ENCODE measurements around the gene HDAC1. TPM values are rescaled to one million over a fixed set of nuclear protein-coding genes. Genes with fewer than 3 reads are reported as not detected.

HDAC1 gene
- polyA plus RNA-seq, 1 of the 3 experiments (the other 2 are of a cell fraction): 172 TPM

GRCh38 chr1:32336963-32337675 lies 45.2 kb downstream of the HDAC1 start:
- no peak overlapping the region for H3K9ac ChIP-seq
- no peaks in the 10 kb centered on the region for H3K9me2 ChIP-seq
- H2AFZ ChIP-seq (ENCODE audit: low read depth): no peak overlapping the region
- H3K4me2 ChIP-seq: no peak overlapping the region; the same call in 1 of the 2 replicates
- CTCF ChIA-PET: interaction anchor here (1.1 to 3.7 kb wide), 6 partner anchors 8 to 121 kb away, joined by 3 to 24 read pairs (median 4); partner anchors contain the start of gene BSDC1
- peaks cover 11% of the 10 kb centered on the region for H3F3A ChIP-seq (replicated peaks; ENCODE audit: insufficient read depth)
- POLR2A ChIA-PET: interaction anchor here (1.3 to 2.1 kb wide), 4 partner anchors 9 to 25 kb away, joined by 4 to 24 read pairs (median 6); no protein-coding TSS in a partner anchor
- H3K79me2 ChIP-seq (ENCODE audit: insufficient read depth): peaks cover 36% of the 10 kb centered on the region
- peaks cover 27% of the 10 kb centered on the region for H4K20me1 ChIP-seq (ENCODE audit: insufficient read depth)
- TF ChIP-seq CHD2 (IDR thresholded peaks at IDR 0.05; ENCODE audit: low read length, partially characterized antibody) (no peak), EP300 (IDR thresholded peaks at IDR 0.05; ENCODE audit: borderline replicate concordance in 1 of 2, low read depth in 1 of 2, low read length in 1 of 2) (no peak), MEF2A (IDR thresholded peaks at IDR 0.05; ENCODE audit: borderline replicate concordance, low read depth) (no peak), RXRA (IDR thresholded peaks at IDR 0.05; ENCODE audit: borderline replicate concordance, low read depth) (no peak), FOSL2 (IDR thresholded peaks at IDR 0.05; ENCODE audit: borderline replicate concordance, low read depth) (no peak), EZH2phosphoT487 (IDR thresholded peaks at IDR 0.05; ENCODE audit: borderline replicate concordance, low read depth) (no peak), FOXJ3 (CRISPR knock-in tag; IDR thresholded peaks at IDR 0.05) (no peak), CTCF (IDR thresholded peaks at IDR 0.05) (no peak), MAX (IDR thresholded peaks at IDR 0.05; ENCODE audit: low read depth) (no peak), PBX3 (IDR thresholded peaks at IDR 0.05) (no peak), TEAD4 (IDR thresholded peaks at IDR 0.05; ENCODE audit: borderline replicate concordance, insufficient read depth) (no peak), JUND (IDR thresholded peaks at IDR 0.05) (no peak), NFIC (IDR thresholded peaks at IDR 0.05; ENCODE audit: borderline replicate concordance) (no peak), ZBTB33 (IDR thresholded peaks at IDR 0.05; ENCODE audit: borderline replicate concordance, low read depth) (no peak), TAF1 (IDR thresholded peaks at IDR 0.05; ENCODE audit: borderline replicate concordance, low read depth, low read length) (no peak), REST (IDR thresholded peaks at IDR 0.05; ENCODE audit: low read depth, low read length) (no peak), NRF1 (IDR thresholded peaks at IDR 0.05; ENCODE audit: low read depth, low read length) (no peak), MXI1 (IDR thresholded peaks at IDR 0.05; ENCODE audit: low read depth, low read length) (no peak), FOXM1 (IDR thresholded peaks at IDR 0.05; ENCODE audit: low read depth) (no peak)
- no peak overlapping the region for H3K27ac ChIP-seq (ENCODE audit: low read depth in 2 of 2, low read length in 1 of 2)
- H3K36me3 ChIP-seq (replicated peaks in 1 of 2; ENCODE audit: control insufficient read depth in 1 of 2, insufficient read depth in 2 of 2, low read length in 1 of 2): peaks cover 14 to 22% of the 10 kb centered on the region in 2 experiments
- DNase-seq: no peak
- peaks cover 8 to 31% of the 10 kb centered on the region in 2 experiments; a peak in 3 of 4 replicates for H3K4me1 ChIP-seq (ENCODE audit: control insufficient read depth in 1 of 2, insufficient read depth in 2 of 2, low read depth in 1 of 2, low read length in 1 of 2)
- no peaks in the 10 kb centered on the region for H3K9me3 ChIP-seq
- 80% methylated on average over 2 of the region's 8 CpGs for WGBS (ENCODE audit: low lambda C conversion rate)
- H3K27me3 ChIP-seq (ENCODE audit: insufficient read depth): no peaks in the 10 kb centered on the region
- H3K4me3 ChIP-seq (ENCODE audit: low read depth in 2 of 2, low read length in 1 of 2): no peak overlapping the region
